Ectodermal cell (in vitro differentiated cells): ENCODE measurements around the gene FUZ. TPM values are rescaled to one million over a fixed set of nuclear protein-coding genes. Genes with fewer than 3 reads are reported as not detected.

Source experiments
- H3K27ac ChIP-seq: 2 replicates; pipeline ENCODE4 v1.7.0; 2013; ENCODE audit warnings: mild to moderate bottlenecking, low read depth, low read length; ENCODE audit not compliant: insufficient read depth, poor library complexity, severe bottlenecking
- H3K27me3 ChIP-seq: 2 replicates; pipeline ENCODE4 v1.7.0; 2013; ENCODE audit warnings: mild to moderate bottlenecking, low read length; ENCODE audit not compliant: insufficient read depth, control insufficient read depth, poor library complexity, severe bottlenecking
- H3K36me3 ChIP-seq: one replicate; pipeline ENCODE4 v1.7.0; 2013; ENCODE audit warnings: low read length; ENCODE audit not compliant: control insufficient read depth, insufficient read depth
- H3K4me1 ChIP-seq: one replicate; pipeline ENCODE4 v1.7.0; 2013; ENCODE audit warnings: low read length; ENCODE audit not compliant: control insufficient read depth, insufficient read depth
- H3K4me3 ChIP-seq: 2 replicates; pipeline ENCODE4 v1.7.0; 2013; ENCODE audit warnings: low read depth, low read length, control low read depth; ENCODE audit not compliant: insufficient read depth
- H3K9me3 ChIP-seq: 2 replicates; pipeline ENCODE4 v1.7.0; 2013; ENCODE audit warnings: mild to moderate bottlenecking, low read length, moderate library complexity; ENCODE audit not compliant: control insufficient read depth
- WGBS, 2 experiments: methylation state at CpG; one replicate each; pipeline ENCODE4 v1.1.7; 2013; ENCODE audit warnings: missing lambda C conversion rate in 2 of 2; 5-methylcytosine and 5-hydroxymethylcytosine counted together
- polyA plus RNA-seq, 4 experiments: library from polyadenylated mRNA; stranded (reverse); fragments of 50-300 nt; gene quantifications; one replicate each; pipeline ENCODE4 v1.2.3, GENCODE V29; 2013

The FUZ gene, protein sequence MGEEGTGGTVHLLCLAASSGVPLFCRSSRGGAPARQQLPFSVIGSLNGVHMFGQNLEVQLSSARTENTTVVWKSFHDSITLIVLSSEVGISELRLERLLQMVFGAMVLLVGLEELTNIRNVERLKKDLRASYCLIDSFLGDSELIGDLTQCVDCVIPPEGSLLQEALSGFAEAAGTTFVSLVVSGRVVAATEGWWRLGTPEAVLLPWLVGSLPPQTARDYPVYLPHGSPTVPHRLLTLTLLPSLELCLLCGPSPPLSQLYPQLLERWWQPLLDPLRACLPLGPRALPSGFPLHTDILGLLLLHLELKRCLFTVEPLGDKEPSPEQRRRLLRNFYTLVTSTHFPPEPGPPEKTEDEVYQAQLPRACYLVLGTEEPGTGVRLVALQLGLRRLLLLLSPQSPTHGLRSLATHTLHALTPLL
- polyA plus RNA-seq (2013, experiment 1 of 4), result 37.0 TPM
- 29.2 TPM for polyA plus RNA-seq (2013, experiment 2 of 4)
- 30.9 TPM for polyA plus RNA-seq (2013, experiment 3 of 4)
- polyA plus RNA-seq (2013, experiment 4 of 4), result 30.2 TPM

DNA sequence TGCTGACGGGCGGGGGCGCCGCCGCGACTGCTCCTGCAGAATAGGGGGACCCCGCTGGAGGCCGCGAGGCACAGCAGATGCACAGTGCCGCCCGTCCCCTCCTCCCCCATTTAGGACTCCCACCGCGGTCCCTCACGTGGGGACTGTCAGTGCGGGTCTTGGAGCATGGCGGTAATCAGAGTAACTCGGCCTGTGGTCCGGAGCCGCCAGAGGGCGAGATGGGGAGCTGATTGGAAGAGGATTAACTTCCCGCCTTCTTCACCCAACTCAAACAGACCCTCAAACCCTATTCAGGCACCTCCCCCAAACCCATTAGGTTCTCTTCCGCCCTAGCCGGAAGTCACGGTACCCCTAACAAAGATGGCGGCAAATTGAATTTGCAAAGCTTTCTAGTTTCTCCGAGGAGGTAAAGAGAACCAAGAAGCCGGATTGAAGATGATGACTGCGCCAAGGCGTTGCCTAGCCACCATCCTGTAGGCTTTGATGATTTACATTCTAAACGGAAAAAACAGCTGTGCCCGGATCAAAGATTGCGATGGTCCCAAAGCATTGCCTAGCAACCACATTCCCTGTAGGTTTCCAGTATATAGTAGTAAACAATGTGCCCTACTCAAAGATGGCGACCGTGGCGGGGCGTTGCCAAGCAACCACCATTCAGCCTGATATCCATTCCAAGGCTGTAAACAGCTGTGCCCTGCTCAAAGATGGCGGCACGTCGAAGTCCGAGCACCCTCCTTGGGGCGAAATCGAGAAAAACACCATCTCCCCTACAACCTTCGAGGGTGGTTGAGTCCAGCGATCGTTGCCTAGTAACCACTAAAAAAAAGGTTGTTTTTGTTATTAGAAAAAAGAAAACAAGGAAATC lies at the start of gene FUZ:
Gene FUZ, minus strand, starts transcription at position 296 of the 865 bp plus-strand sequence. Its CDS starts 186 bp downstream, at position 110.
- Histone ChIP-seq H3K27ac (peak within 1 kb of the TSS; percentile 96), H3K4me3 (peak within 1 kb of the TSS; percentile 67)
- 0 to 1% methylated on average over 42 to 45 of the region's 45 CpGs for WGBS, 2 experiments

GRCh38 chr19:49862391-49863253 lies 49.5 kb upstream of the FUZ start:
- Histone ChIP-seq H3K4me1 (peaks cover 7% of the 10 kb centered on the region), H3K36me3 (peaks cover 54% of the 10 kb centered on the region), H3K27ac (no peak overlapping the region), H3K4me3 (no peak overlapping the region), H3K27me3 (no peaks in the 10 kb centered on the region), H3K9me3 (no peaks in the 10 kb centered on the region)
- WGBS, 2 experiments, result 80 to 83% methylated on average over 49 of the region's 49 CpGs

More for the DNA sequence above, at the start of gene FUZ:
- Histone ChIP-seq H3K27me3 (no peaks in the 10 kb centered on the region), H3K36me3 (no peaks in the 10 kb centered on the region), H3K9me3 (no peaks in the 10 kb centered on the region), H3K4me1 (peaks cover 15% of the 10 kb centered on the region)

DNA sequence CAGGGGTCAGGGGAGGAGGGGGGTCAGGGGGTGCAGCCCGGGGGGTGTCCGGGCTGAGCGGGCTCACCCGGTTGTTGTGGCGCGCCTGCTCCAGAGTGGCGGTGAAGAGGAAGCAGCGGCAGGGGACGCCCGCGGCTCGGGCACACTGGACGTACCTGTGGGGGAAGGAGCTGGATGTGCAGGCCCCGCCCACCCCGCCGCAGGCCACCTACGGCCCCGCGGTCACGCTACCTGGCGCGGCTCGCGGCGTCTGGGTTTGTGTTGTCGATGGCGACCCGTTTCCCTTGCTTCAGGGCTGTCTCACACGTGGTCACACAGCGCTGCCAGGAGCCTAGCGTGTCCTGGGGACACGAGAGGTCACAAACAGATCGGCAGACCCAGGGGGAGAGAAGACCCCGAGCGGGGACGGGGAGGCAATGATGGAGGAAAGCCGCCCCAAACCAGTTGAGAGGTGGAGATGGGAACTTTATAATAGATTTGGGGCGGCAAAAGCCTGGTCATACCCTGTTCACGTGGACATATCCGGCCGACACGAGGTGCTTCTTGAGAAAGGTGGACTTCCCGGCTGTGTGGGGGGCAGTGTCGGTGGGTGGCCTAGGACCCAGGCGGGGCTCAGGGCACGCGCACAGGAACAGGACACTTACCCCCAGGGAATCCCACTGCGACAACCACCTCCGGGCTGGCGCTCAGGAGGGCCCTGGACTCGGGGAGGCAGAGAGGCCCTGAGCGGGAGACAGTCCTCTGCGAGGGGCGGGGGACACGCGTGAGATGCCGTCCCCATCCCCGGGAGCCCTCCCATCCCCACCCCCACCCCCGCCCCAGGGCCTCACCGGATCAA lies 48.7 kb upstream of the FUZ start:
- Histone ChIP-seq H3K36me3 (peaks cover 62% of the 10 kb centered on the region), H3K27ac (no peak overlapping the region)
- 93 to 94% methylated on average over 59 to 60 of the region's 60 CpGs for WGBS, 2 experiments

GRCh38 chr19:49861107-49861506 lies 48.0 kb upstream of the FUZ start:
- no peak overlapping the region for H3K27ac ChIP-seq
- WGBS, 2 experiments, result 73 to 76% methylated on average over 13 of the region's 13 CpGs

More for the DNA sequence above, 48.7 kb upstream of the FUZ start:
- H3K4me1 ChIP-seq, result peaks cover 7% of the 10 kb centered on the region
- H3K4me3 ChIP-seq, result no peak overlapping the region
- no peaks in the 10 kb centered on the region for H3K9me3 ChIP-seq
- no peaks in the 10 kb centered on the region for H3K27me3 ChIP-seq

DNA sequence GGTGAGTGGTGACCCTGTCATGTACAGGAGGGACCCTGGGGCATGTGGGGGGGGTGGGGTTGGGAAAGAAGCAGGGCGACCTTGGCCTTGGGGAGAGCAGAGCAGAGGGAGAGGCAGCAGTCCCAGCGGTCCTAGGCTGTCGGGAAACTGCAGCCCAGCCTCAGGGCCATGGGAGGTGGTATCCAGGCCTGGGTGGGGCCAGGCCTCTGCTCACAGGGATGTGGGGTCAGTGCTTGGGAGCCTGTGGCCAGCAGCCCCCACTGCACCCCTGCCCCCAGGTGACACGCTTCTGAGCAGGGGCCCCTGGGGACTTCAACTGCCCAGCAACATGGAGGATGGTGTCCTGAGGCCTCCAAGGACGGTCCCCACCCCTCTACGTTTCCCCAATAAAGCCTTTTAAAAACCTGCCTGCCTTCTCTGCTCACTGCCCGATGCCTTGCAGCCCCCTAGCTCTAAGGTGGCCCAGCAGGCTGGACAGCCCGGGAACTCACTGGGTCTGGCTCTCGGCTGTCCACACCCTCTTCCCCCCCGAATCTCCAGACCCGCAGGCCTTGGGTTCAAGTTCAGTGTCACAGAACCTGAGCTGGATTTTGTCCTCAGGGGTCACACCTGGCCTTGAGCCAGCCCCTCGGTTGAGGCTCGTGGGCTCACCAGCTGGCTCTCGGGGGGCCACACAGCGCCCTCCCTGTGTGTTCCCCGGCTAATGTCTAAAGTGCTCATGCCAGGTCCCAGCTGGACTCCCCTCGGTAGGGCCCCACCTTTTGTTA lies 47.4 kb upstream of the FUZ start:
- no peak overlapping the region for H3K4me3 ChIP-seq
- 91 to 92% methylated on average over 17 of the region's 17 CpGs for WGBS, 2 experiments
- no peaks in the 10 kb centered on the region for H3K27me3 ChIP-seq
- H3K4me1 ChIP-seq, result no peaks in the 10 kb centered on the region
- no peak overlapping the region for H3K27ac ChIP-seq
- H3K36me3 ChIP-seq, result peaks cover 74% of the 10 kb centered on the region
- no peaks in the 10 kb centered on the region for H3K9me3 ChIP-seq

More at GRCh38 chr19:49861107-49861506, 48.0 kb upstream of the FUZ start:
- Histone ChIP-seq H3K4me3 (no peak overlapping the region), H3K36me3 (peaks cover 69% of the 10 kb centered on the region), H3K4me1 (peaks cover 5% of the 10 kb centered on the region), H3K9me3 (no peaks in the 10 kb centered on the region), H3K27me3 (no peaks in the 10 kb centered on the region)

DNA sequence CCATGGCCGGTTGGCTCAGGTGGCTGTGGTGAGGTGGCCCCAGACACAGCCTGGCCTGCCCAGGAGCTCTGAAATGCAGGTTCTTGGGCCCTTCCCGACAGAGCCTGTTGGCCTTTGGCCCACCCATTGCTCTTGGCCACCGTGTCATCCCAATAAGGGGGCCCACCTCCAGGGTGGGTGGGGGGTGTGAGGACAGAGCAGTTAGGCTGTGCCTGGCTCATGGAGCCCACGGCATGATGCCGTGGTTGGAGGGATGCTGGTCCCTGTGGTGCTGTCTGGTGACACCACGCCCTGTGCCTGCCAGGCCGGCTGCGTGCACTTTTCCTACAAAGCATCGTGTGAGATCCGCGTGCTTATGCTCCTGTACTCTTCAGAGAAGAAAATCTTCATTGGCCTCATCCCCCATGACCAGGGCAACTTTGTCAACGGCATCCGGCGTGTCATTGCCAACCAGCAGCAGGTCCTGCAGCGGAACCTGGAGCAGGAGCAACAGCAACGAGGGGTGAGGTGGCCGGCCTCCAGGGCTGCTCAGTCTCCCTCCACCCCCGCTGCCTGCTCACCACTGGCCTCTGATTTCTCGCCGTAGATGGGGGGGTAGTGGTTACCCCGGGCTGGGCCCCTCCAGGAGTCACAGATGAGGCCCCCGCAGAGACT lies 46.7 kb upstream of the FUZ start:
- H3K4me3 ChIP-seq, result no peak overlapping the region
- H3K36me3 ChIP-seq, result peaks cover 78% of the 10 kb centered on the region
- no peaks in the 10 kb centered on the region for H3K4me1 ChIP-seq
- 95 to 96% methylated on average over 22 of the region's 22 CpGs for WGBS, 2 experiments
- no peaks in the 10 kb centered on the region for H3K27me3 ChIP-seq
- H3K27ac ChIP-seq, result no peak overlapping the region
- no peaks in the 10 kb centered on the region for H3K9me3 ChIP-seq

DNA sequence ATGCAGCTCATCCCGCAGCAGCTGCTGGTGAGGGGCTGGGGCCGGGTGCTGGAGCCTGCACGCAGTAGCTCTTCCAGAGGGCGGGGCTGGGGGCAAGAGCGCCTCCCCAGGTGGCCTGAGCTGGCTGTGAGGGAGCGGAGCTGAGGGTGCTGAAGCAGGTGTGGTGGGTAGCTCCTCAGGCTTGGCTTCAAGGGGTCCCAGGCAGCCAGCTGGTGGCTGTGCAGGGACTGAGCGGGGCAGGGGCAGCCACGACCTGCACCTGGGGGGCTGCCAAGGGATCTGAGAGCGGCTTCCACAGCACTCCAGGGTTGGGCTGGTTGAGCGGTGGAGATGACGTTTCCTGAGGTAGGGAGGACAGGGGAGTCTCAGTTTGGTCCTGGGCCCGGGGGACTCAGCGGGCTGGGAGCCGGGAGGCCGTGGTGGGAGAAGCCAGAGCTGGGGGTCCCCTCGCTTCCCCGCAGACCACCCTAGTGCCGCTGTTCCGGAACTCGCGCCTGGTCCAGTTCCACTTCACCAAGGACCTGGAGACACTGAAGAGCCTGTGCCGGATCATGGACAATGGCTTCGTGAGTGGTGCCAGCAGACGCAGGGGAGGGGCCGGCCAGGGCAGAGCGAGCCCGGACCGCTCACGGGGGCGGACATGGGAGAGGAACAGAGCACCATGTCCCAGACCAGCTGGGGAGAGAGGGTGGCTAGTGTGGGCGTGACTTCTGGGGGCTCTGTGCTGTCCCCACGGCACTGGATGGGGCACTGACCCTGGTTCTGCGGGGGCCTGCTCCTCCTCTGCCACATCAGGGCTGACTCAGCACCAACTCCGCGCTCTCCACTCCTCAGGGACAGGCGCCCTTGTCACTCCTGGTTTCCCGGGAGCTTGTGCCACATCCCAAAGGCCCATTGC lies 45.2 kb upstream of the FUZ start:
- Histone ChIP-seq H3K4me3 (no peak overlapping the region), H3K9me3 (no peaks in the 10 kb centered on the region), H3K27ac (peak overlapping the region; percentile 8), H3K4me1 (peaks cover 8% of the 10 kb centered on the region), H3K27me3 (no peaks in the 10 kb centered on the region), H3K36me3 (peaks cover 66% of the 10 kb centered on the region)
- WGBS, 2 experiments, result 95% methylated on average over 37 of the region's 37 CpGs

- Histone ChIP-seq H3K27ac (peak overlapping the region; percentile 8), H3K27me3 (no peaks in the 10 kb centered on the region), H3K4me3 (no peak overlapping the region), H3K36me3 (peaks cover 62% of the 10 kb centered on the region), H3K9me3 (no peaks in the 10 kb centered on the region), H3K4me1 (peaks cover 13% of the 10 kb centered on the region)
- WGBS, 2 experiments, result 92 to 94% methylated on average over 5 of the region's 5 CpGs
Observed at GRCh38 chr19:49857838-49858087, 44.7 kb upstream of the FUZ start.
